Thoracic aorta (tissue), 2 donors: ENCODE measurements around the gene TESK1. TPM values are rescaled to one million over a fixed set of nuclear protein-coding genes. Genes with fewer than 3 reads are reported as not detected.

ENCODE experiments used
- ATAC-seq: fragments of 150-250 bp; one replicate; pipeline ENCODE4 v1.8.0; 2017; ENCODE audit warnings: low read depth; ENCODE audit not compliant: insufficient number of reproducible peaks, low FRiP score
- DNase-seq: peaks from one replicate; pipeline ENCODE4 v3.0.0-alpha.2; 2020; ENCODE audit warnings: low spot score
- H3K27ac ChIP-seq, 2 donors: fragments of 200-600 bp; sonication (generic); 1 replicate in 1 of 2; 2 replicates in 1 of 2; pipeline ENCODE4 v1.5.1; 2016; ENCODE audit warnings: mild to moderate bottlenecking in 2 of 2, moderate library complexity in 2 of 2
- H3K27me3 ChIP-seq: fragments of 200-600 bp; sonication (generic); replicated peaks from 2 replicates; pipeline ENCODE4 v1.6.0; 2016; ENCODE audit warnings: mild to moderate bottlenecking; ENCODE audit not compliant: insufficient read depth
- H3K36me3 ChIP-seq: fragments of 200-600 bp; sonication (generic); one replicate; pipeline ENCODE4 v1.5.1; 2016
- H3K4me1 ChIP-seq, 2 donors: fragments of 200-600 bp; sonication (generic); 1 replicate in 1 of 2; 2 replicates in 1 of 2; pipeline versions ENCODE4 v1.5.1 to v1.6.0; 2016; ENCODE audit warnings: low read depth in 2 of 2, mild to moderate bottlenecking in 1 of 2; ENCODE audit not compliant: control insufficient read depth in 1 of 2
- H3K4me3 ChIP-seq: fragments of 200-600 bp; sonication (generic); 2 replicates; pipeline ENCODE4 v1.5.1; 2016; ENCODE audit warnings: mild to moderate bottlenecking
- H3K9me3 ChIP-seq: fragments of 200-600 bp; sonication (generic); 2 replicates; pipeline ENCODE4 v1.5.1; 2016
- total RNA-seq, 2 donors: library from RNA; depleted of rRNA; stranded (reverse); fragments of >200 nt; gene quantifications; one replicate each; pipeline versions ENCODE4 v1.1.0 to v1.2.3, GENCODE V29; 2016
- TF ChIP-seq, protein P1 (sequence below): fragments of 200-600 bp; sonication (generic); IDR thresholded peaks from one replicate; pipeline ENCODE4 v1.5.1; 2019; ENCODE audit warnings: antibody characterized with exemption

TESK1 gene
- total RNA-seq, 2 donors from 2014 or later: 64.5 to 69.9 TPM

GRCh38 chr9:35656348-35656747 lies 51.3 kb downstream of the TESK1 start:
- Histone ChIP-seq H3K4me1 (peaks cover 18 to 43% of the 10 kb centered on the region in 2 donors), H3K27ac (peak overlapping the region; percentile 99), H3K36me3 (peaks cover 10% of the 10 kb centered on the region), H3K9me3 (no peaks in the 10 kb centered on the region), H3K27me3 (no peaks in the 10 kb centered on the region), H3K4me3 (no peak overlapping the region)
- DNase-seq (no peak), ATAC-seq (no peak)
- TF ChIP-seq, protein P1, sequence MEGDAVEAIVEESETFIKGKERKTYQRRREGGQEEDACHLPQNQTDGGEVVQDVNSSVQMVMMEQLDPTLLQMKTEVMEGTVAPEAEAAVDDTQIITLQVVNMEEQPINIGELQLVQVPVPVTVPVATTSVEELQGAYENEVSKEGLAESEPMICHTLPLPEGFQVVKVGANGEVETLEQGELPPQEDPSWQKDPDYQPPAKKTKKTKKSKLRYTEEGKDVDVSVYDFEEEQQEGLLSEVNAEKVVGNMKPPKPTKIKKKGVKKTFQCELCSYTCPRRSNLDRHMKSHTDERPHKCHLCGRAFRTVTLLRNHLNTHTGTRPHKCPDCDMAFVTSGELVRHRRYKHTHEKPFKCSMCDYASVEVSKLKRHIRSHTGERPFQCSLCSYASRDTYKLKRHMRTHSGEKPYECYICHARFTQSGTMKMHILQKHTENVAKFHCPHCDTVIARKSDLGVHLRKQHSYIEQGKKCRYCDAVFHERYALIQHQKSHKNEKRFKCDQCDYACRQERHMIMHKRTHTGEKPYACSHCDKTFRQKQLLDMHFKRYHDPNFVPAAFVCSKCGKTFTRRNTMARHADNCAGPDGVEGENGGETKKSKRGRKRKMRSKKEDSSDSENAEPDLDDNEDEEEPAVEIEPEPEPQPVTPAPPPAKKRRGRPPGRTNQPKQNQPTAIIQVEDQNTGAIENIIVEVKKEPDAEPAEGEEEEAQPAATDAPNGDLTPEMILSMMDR: no peak

DNA sequence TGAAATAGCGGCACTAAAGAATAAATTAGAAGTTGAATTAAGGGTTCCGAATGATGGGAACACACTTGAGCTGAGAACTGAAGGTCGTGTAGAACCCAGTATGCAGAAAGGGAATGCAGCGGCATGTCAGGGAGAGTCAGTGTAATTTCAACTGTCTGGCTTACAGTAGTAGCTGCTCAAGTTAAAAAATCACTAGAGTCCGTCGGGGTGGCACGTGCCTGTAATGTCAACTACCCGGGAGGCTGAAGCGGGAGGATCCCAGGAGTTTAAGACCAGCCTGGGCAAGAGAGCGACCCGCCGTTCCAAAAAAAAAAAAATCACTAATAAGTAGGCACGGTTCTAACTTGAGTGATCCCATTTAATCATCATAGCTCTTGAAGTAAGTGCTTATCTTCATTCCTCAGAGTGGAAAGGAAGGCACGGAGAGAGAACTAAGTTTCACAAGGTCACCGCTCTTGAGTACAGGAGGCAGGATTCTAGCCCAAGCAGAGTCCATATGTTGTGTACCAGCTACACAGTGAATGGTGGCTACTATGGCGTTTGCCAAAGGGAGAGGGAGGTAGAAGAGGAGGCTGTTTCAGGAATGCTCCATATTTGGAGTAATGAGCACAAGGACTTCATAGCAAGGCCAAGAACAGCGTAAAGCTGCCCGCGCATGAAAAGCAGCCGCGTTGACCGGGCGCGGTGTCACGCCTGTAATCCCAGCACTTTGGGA lies 51.9 kb downstream of the TESK1 start:
- no peak for ATAC-seq

GRCh38 chr9:35657546-35658136 lies 52.6 kb downstream of the TESK1 start, which contains the start of gene RMRP:
RMRP (minus strand) TSS chr9:35658019.
- Histone ChIP-seq H3K27ac (peak within 1 kb of the TSS; percentile 99), H3K36me3 (peaks cover 10% of the 10 kb centered on the region), H3K4me1 (peaks cover 22 to 46% of the 10 kb centered on the region in 2 donors), H3K9me3 (no peaks in the 10 kb centered on the region), H3K27me3 (no peaks in the 10 kb centered on the region), H3K4me3 (peak within 1 kb of the TSS; percentile 98)
- TF ChIP-seq, protein P1: peak; percentile 57
- ATAC-seq (peak; percentile 89), DNase-seq (peak; percentile 88)

More for the DNA sequence above, 51.9 kb downstream of the TESK1 start:
- H3K27me3 ChIP-seq: no peaks in the 10 kb centered on the region
- TF ChIP-seq, protein P1: no peak
- H3K27ac ChIP-seq: peak overlapping the region; percentile 99
- no peak for DNase-seq
- H3K4me1 ChIP-seq: peaks cover 22 to 45% of the 10 kb centered on the region in 2 donors
- no peaks in the 10 kb centered on the region for H3K9me3 ChIP-seq
- peak overlapping the region; percentile 98 for H3K4me3 ChIP-seq
- H3K36me3 ChIP-seq: peaks cover 10% of the 10 kb centered on the region

- ATAC-seq (peak; percentile 72), DNase-seq (no peak)
- TF ChIP-seq, protein P1: peak; percentile 47
- Histone ChIP-seq H3K4me3 (peak within 1 kb of the TSS; percentile 98), H3K27ac (peak within 1 kb of the TSS; percentile 99), H3K36me3 (peaks cover 10% of the 10 kb centered on the region), H3K4me1 (peaks cover 22 to 44% of the 10 kb centered on the region in 2 donors), H3K9me3 (no peaks in the 10 kb centered on the region), H3K27me3 (no peaks in the 10 kb centered on the region)
Observed at GRCh38 chr9:35658137-35658967, 53.3 kb downstream of the TESK1 start, which contains the start of gene CCDC107. CCDC107 (plus strand) TSS chr9:35658292; CDS start chr9:35658380, 88 bp downstream.

DNA sequence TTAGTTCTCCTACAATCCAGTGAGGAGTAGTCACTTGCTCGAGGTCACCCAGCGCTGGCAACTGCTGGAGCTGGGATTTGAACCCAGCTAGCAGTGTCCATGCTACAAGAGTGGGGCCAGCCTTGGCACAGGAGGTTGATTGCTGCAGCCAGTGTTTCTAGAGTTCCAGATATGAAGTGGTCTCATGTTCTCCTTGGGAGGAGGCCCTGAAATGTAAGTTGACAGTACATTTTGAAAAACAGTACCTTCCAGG lies 53.8 kb downstream of the TESK1 start:
- peak overlapping the region; percentile 98 for H3K4me3 ChIP-seq
- H3K9me3 ChIP-seq: no peaks in the 10 kb centered on the region
- ATAC-seq (peak; percentile 10), DNase-seq (no peak)
- peaks cover 10% of the 10 kb centered on the region for H3K36me3 ChIP-seq
- peaks cover 22 to 48% of the 10 kb centered on the region in 2 donors for H3K4me1 ChIP-seq
- no peaks in the 10 kb centered on the region for H3K27me3 ChIP-seq
- H3K27ac ChIP-seq: peak overlapping the region; percentile 99
- TF ChIP-seq, protein P1: no peak
